Bronchial epithelial cell (primary cell): ENCODE results near the gene PIK3C3. TPM values are rescaled to one million over a fixed set of nuclear protein-coding genes. Genes with fewer than 3 reads are reported as not detected.

Experiments used
- DNase-seq: peaks from one replicate; pipeline ENCODE4 v3.0.0-alpha.2; 2010; ENCODE audit warnings: low read depth
- FAIRE-seq: peaks from 2 replicates; lab custom pipeline; 2011; peaks lifted over from hg19 to GRCh38; lab: Jason Lieb, UNC
- H3K27me3 ChIP-seq: 2 replicates; pipeline ENCODE4 v1.5.1; 2011; ENCODE audit warnings: low read length; ENCODE audit not compliant: control insufficient read depth, insufficient read depth
- H3K36me3 ChIP-seq: 2 replicates; pipeline ENCODE4 v1.5.1; 2011; ENCODE audit warnings: low read length; ENCODE audit not compliant: control insufficient read depth, insufficient read depth
- H3K4me3 ChIP-seq: 2 replicates; pipeline ENCODE4 v1.5.1; 2011; ENCODE audit warnings: mild to moderate bottlenecking, low read depth, low read length, control low read depth
- total RNA-seq: library from RNA; depleted of rRNA; stranded (reverse); fragments of >200 nt; gene quantifications from 2 replicates; pipeline ENCODE4 v1.2.1, GENCODE V29; 2014
- TF ChIP-seq, protein P1 (sequence below): IDR thresholded peaks from 2 replicates; pipeline ENCODE4 v1.5.1; 2011; ENCODE audit warnings: mild to moderate bottlenecking, moderate library complexity, low read length, control low read depth, inconsistent platforms; ENCODE audit not compliant: insufficient read depth, severe bottlenecking

The PIK3C3 gene
- total RNA-seq, 1 donor from 2014 or later, result 24.2 TPM

DNA sequence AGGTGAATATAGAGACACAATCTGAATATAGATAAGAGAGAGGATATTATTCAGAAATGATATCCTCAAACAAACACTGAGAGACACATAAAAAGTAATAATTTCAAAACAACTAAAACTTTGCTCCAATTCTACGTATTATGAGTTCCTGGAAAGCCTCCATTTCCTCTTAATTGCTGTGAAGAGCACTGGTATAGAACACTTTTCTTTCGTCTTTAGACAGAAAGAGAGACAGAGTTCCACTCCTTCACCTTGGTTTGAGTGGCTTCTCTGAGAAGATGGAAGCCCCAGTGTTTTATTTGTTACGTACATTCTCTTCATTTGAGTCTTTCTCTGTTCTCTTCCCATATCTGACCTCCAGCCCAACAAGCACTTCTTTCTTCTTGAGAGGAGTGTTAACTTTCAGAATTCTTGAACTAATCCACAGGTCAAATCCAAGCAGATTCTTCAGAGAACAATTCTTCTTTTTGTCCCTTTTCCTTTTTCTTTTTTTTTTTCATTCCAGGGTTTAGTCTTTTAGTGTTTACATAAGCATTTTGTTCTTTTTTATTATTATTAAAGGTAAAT, 6.4 kb upstream of the PIK3C3 start:
- DNase-seq (no peak), FAIRE-seq (no peak)
- TF ChIP-seq, protein P1, sequence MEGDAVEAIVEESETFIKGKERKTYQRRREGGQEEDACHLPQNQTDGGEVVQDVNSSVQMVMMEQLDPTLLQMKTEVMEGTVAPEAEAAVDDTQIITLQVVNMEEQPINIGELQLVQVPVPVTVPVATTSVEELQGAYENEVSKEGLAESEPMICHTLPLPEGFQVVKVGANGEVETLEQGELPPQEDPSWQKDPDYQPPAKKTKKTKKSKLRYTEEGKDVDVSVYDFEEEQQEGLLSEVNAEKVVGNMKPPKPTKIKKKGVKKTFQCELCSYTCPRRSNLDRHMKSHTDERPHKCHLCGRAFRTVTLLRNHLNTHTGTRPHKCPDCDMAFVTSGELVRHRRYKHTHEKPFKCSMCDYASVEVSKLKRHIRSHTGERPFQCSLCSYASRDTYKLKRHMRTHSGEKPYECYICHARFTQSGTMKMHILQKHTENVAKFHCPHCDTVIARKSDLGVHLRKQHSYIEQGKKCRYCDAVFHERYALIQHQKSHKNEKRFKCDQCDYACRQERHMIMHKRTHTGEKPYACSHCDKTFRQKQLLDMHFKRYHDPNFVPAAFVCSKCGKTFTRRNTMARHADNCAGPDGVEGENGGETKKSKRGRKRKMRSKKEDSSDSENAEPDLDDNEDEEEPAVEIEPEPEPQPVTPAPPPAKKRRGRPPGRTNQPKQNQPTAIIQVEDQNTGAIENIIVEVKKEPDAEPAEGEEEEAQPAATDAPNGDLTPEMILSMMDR, result no peak
- H3K27me3 ChIP-seq, result no peaks in the 10 kb centered on the region
- H3K36me3 ChIP-seq, result no peaks in the 10 kb centered on the region
- H3K4me3 ChIP-seq, result no peak overlapping the region

DNA sequence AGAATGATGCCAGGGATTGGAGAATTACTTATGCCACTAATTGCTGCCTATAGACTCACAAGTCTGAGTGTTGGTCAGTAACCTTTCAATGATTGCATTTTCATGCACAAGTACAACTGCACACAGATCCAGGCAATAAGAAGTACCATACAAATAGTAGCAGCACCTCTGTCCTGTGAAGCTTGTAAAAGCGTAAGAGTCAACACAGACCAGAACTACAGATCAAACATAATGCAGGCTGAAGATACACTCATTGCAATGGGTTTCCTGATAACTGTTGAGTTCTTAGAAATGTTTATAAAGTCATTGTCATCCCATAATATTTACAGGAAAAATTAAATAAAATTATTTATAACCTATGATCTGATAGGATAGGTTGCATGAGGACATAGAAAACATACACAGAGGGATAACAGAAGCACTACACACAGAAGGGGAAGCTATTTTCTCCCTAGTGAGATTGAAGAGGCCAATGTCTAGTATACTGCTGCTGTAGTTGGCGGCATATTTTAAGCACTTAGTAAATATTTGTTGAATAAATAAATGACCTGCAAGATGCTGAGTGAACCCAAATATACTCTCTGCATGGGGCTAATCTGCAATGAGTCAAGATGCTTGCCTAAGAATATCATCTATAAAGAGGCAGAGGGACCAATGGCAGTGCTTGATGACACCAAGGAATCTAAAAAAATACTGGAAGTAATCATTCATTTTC, 5.7 kb upstream of the PIK3C3 start:
- no peak for FAIRE-seq

DNA sequence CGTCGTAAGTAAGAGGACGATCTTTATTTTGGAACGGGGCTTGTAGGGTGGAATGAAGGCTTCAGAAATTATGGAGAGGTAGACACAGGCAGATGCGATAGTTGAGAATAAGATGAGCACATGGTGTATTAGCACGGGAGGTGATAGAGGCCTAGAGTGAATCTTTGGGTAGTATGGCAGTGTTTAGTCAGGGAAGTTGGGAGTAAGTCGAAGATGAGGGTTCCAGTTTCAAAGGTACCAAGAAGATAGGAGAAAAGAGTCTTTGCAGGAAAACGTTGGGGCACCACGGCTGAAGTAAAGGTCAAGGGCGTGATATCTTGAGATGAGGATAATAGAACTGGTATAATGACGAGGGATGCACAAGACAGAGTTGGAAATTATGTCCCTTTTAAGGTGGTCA, 654 bp downstream of the PIK3C3 start:
- peaks cover 3% of the 10 kb centered on the region for H3K36me3 ChIP-seq
- no peaks in the 10 kb centered on the region for H3K27me3 ChIP-seq
- TF ChIP-seq, protein P1, result no peak
- FAIRE-seq (no peak), DNase-seq (peak; percentile 7)
- peak overlapping the region; percentile 66 for H3K4me3 ChIP-seq

More for the DNA sequence above, 5.7 kb upstream of the PIK3C3 start:
- H3K36me3 ChIP-seq, result no peaks in the 10 kb centered on the region
- no peak overlapping the region for H3K4me3 ChIP-seq
- no peak for DNase-seq
- TF ChIP-seq, protein P1, result no peak
- no peaks in the 10 kb centered on the region for H3K27me3 ChIP-seq

DNA sequence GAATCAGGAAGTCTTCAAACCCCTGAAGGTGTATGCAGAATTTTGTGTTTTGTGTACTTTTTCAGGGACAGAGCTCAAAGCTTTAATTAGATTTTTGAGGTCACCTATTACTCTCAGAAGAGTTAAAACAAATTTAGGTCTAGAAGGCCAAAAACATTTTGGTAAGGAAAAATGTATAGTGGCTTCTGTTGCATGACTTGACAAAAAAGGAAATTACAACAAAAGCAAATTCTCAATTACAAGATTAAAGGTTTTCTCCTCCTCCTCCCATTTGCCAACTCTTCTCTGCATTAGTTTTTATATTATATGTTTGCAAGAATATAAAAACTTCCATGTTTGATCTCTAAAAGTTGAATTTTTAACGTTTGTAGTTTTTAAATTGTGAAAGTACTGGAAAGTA, 4.0 kb downstream of the PIK3C3 start:
- Histone ChIP-seq H3K4me3 (no peak overlapping the region), H3K27me3 (no peaks in the 10 kb centered on the region), H3K36me3 (peaks cover 5% of the 10 kb centered on the region)
- TF ChIP-seq, protein P1, result no peak
- DNase-seq (no peak), FAIRE-seq (no peak)

DNA sequence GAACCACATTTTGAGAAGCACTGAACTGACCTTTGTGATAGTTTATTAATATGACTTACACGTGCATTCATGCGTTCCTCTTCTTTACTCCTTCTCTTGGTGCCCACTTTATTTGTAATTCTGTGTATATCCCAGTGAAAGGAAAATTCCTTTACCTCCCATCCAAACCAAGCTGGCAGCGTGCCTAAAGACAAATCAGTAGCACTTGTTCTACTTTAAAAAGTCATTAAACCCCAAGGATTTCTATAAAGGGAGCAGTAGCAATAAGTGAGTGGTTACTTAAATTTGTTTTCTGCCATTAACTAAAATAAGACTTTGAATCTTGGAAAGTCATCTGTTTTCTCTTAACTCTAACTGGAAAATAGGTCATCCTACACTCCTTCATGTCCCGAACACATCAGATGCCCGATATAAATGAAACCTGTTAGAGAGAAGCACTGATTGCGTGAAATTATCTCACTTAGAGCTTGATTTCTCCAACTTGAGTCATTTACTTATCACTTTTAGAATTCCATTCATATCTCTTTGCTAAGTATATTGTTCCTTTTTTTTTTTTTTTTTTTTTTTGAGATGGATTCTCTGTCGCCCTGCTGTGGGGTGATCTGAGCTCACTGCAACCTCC, 10.7 kb downstream of the PIK3C3 start:
- Histone ChIP-seq H3K27me3 (no peaks in the 10 kb centered on the region), H3K4me3 (no peak overlapping the region), H3K36me3 (peaks cover 6% of the 10 kb centered on the region)
- TF ChIP-seq, protein P1, result no peak
- no peak for DNase-seq
- FAIRE-seq, result no peak
